Muscle of leg (tissue), 11 donors: ENCODE results near the gene LINS1. TPM values are rescaled to one million over a fixed set of nuclear protein-coding genes. Genes with fewer than 3 reads are reported as not detected.
A peak's percentile ranks its signal among the peaks of the same experiment; 100 is the strongest.

Source experiments
- DNase-seq: peaks from one replicate; pipeline ENCODE4 v3.0.0; 2013
- H3K27ac ChIP-seq: one replicate; pipeline ENCODE4 v1.5.1; 2013; ENCODE audit warnings: mild to moderate bottlenecking, low read length, control low read depth
- H3K27me3 ChIP-seq: one replicate; pipeline ENCODE4 v1.6.1; 2013; ENCODE audit warnings: low read length; ENCODE audit not compliant: control insufficient read depth, insufficient read depth
- H3K36me3 ChIP-seq: one replicate; pipeline ENCODE4 v1.6.1; 2013; ENCODE audit warnings: low read length; ENCODE audit not compliant: control insufficient read depth, insufficient read depth
- H3K4me1 ChIP-seq: one replicate; pipeline ENCODE4 v1.6.1; 2013; ENCODE audit warnings: low read length; ENCODE audit not compliant: control insufficient read depth, insufficient read depth
- H3K4me3 ChIP-seq: one replicate; pipeline ENCODE4 v1.5.1; 2013; ENCODE audit warnings: low read length, control low read depth
- H3K9me3 ChIP-seq: replicated peaks from 2 replicates; pipeline ENCODE4 v1.6.1; 2013; ENCODE audit warnings: low read depth, low read length; ENCODE audit not compliant: control insufficient read depth
- WGBS: methylation state at CpG from one replicate; pipeline ENCODE4 v1.1.5; 2013; ENCODE audit warnings: missing lambda C conversion rate; ENCODE audit not compliant: insufficient coverage; 5-methylcytosine and 5-hydroxymethylcytosine counted together
- polyA plus RNA-seq, 8 donors: library from polyadenylated mRNA; unstranded; fragments of 120-200 nt; gene quantifications; one replicate each; pipeline versions ENCODE4 v1.2.1 to v1.2.3, GENCODE V29; 2013; ENCODE audit warnings: inconsistent platforms in 1 of 8, low replicate concordance in 1 of 8; ENCODE audit not compliant: insufficient read length in 8 of 8, insufficient read depth in 1 of 8
- total RNA-seq: library from RNA; stranded (reverse); fragments of 120-200 nt; gene quantifications from one replicate; pipeline ENCODE4 v1.2.4, GENCODE V29; 2013

LINS1 gene
- total and polyA plus RNA-seq, 9 donors: 11.3 to 17.3 (median 13.0) TPM

GRCh38 chr15:100635406-100636071 is 33.6 kb upstream of the LINS1 start:
- Histone ChIP-seq H3K27ac (no peak overlapping the region), H3K4me3 (no peak overlapping the region), H3K4me1 (no peaks in the 10 kb centered on the region), H3K27me3 (no peaks in the 10 kb centered on the region), H3K36me3 (peaks cover 14% of the 10 kb centered on the region), H3K9me3 (no peaks in the 10 kb centered on the region)
- 55% methylated on average over 11 of the region's 11 CpGs for WGBS
- no peak for DNase-seq

GRCh38 chr15:100633763-100634075 is 31.7 kb upstream of the LINS1 start:
- Histone ChIP-seq H3K4me3 (no peak overlapping the region), H3K27me3 (no peaks in the 10 kb centered on the region), H3K4me1 (no peaks in the 10 kb centered on the region), H3K36me3 (peaks cover 24% of the 10 kb centered on the region), H3K27ac (no peak overlapping the region), H3K9me3 (no peaks in the 10 kb centered on the region)
- no peak for DNase-seq
- WGBS: no CpG with 5 or more reads among the region's 1 CpG

- H3K4me1 ChIP-seq: no peaks in the 10 kb centered on the region
- peaks cover 24% of the 10 kb centered on the region for H3K36me3 ChIP-seq
- H3K4me3 ChIP-seq: no peak overlapping the region
- no peaks in the 10 kb centered on the region for H3K9me3 ChIP-seq
- H3K27me3 ChIP-seq: no peaks in the 10 kb centered on the region
- WGBS: 70% methylated on average over 9 of the region's 10 CpGs
- DNase-seq: no peak
- H3K27ac ChIP-seq: no peak overlapping the region
Measured at GRCh38 chr15:100631831-100632230, 29.8 kb upstream of the LINS1 start.

- WGBS: no CpG with 5 or more reads among the region's 3 CpGs
- no peaks in the 10 kb centered on the region for H3K9me3 ChIP-seq
- DNase-seq: peak; percentile 40
Measured at GRCh38 chr15:100628746-100629145, 26.8 kb upstream of the LINS1 start.

GRCh38 chr15:100627789-100628395 is 25.9 kb upstream of the LINS1 start:
- Histone ChIP-seq H3K4me1 (no peaks in the 10 kb centered on the region), H3K27me3 (no peaks in the 10 kb centered on the region), H3K36me3 (peaks cover 22% of the 10 kb centered on the region), H3K27ac (no peak overlapping the region), H3K4me3 (no peak overlapping the region), H3K9me3 (no peaks in the 10 kb centered on the region)
- DNase-seq: peak; percentile 86
- WGBS: 18% methylated on average over 3 of the region's 6 CpGs

More at GRCh38 chr15:100628746-100629145, 26.8 kb upstream of the LINS1 start:
- H3K27me3 ChIP-seq: no peaks in the 10 kb centered on the region
- peaks cover 24% of the 10 kb centered on the region for H3K36me3 ChIP-seq
- H3K4me1 ChIP-seq: no peaks in the 10 kb centered on the region
- H3K4me3 ChIP-seq: no peak overlapping the region
- no peak overlapping the region for H3K27ac ChIP-seq

- no CpG with 5 or more reads among the region's 5 CpGs for WGBS
- H3K9me3 ChIP-seq: no peaks in the 10 kb centered on the region
- no peak overlapping the region for H3K27ac ChIP-seq
- H3K4me1 ChIP-seq: no peaks in the 10 kb centered on the region
- H3K36me3 ChIP-seq: peaks cover 2% of the 10 kb centered on the region
- no peaks in the 10 kb centered on the region for H3K27me3 ChIP-seq
- no peak overlapping the region for H3K4me3 ChIP-seq
- no peak for DNase-seq
Measured at GRCh38 chr15:100623301-100623700, 21.3 kb upstream of the LINS1 start.

- DNase-seq: no peak
- WGBS: 86% methylated on average over 2 of the region's 2 CpGs
- Histone ChIP-seq H3K4me1 (no peaks in the 10 kb centered on the region), H3K36me3 (peaks cover 21% of the 10 kb centered on the region), H3K4me3 (no peak overlapping the region), H3K9me3 (no peaks in the 10 kb centered on the region), H3K27me3 (no peaks in the 10 kb centered on the region), H3K27ac (no peak overlapping the region)
Measured at GRCh38 chr15:100616700-100617099, 14.7 kb upstream of the LINS1 start.

GRCh38 chr15:100615801-100616200 is 13.8 kb upstream of the LINS1 start:
- H3K27me3 ChIP-seq: no peaks in the 10 kb centered on the region
- no peaks in the 10 kb centered on the region for H3K4me1 ChIP-seq
- no peak for DNase-seq
- no peak overlapping the region for H3K27ac ChIP-seq
- H3K36me3 ChIP-seq: peaks cover 25% of the 10 kb centered on the region
- no peak overlapping the region for H3K4me3 ChIP-seq
- no peaks in the 10 kb centered on the region for H3K9me3 ChIP-seq
- WGBS: no CpG with 5 or more reads among the region's 5 CpGs

- WGBS: no CpG with 5 or more reads among the region's 4 CpGs
- Histone ChIP-seq H3K4me3 (no peak overlapping the region), H3K27ac (no peak overlapping the region), H3K36me3 (peaks cover 27% of the 10 kb centered on the region), H3K27me3 (no peaks in the 10 kb centered on the region), H3K9me3 (no peaks in the 10 kb centered on the region), H3K4me1 (no peaks in the 10 kb centered on the region)
- no peak for DNase-seq
Measured at GRCh38 chr15:100614918-100615317, 12.9 kb upstream of the LINS1 start.

- 71% methylated on average over 2 of the region's 2 CpGs for WGBS
- Histone ChIP-seq H3K4me1 (no peaks in the 10 kb centered on the region), H3K4me3 (no peak overlapping the region), H3K27me3 (no peaks in the 10 kb centered on the region), H3K9me3 (no peaks in the 10 kb centered on the region), H3K36me3 (peaks cover 29% of the 10 kb centered on the region), H3K27ac (no peak overlapping the region)
- no peak for DNase-seq
Measured at GRCh38 chr15:100614336-100614735, 12.4 kb upstream of the LINS1 start.
